ENCODE results near the gene UBQLN3.

Gene UBQLN3

GRCh38 chr11:5546457-5546856, 36.7 kb upstream of the UBQLN3 start:
- TF ChIP-seq CTCF (IDR thresholded peaks at IDR 0.05; ENCODE audit: insufficient read depth, low read depth, low read length, missing control alignments): no peak
- no peak overlapping the region for H3K4me3 ChIP-seq (ENCODE audit: low read length)
- DNase-seq (ENCODE audit: low read depth): no peak

- DNase-seq (ENCODE audit: low read depth): no peak
- TF ChIP-seq CTCF (IDR thresholded peaks at IDR 0.05; ENCODE audit: insufficient read depth, low read depth, low read length, missing control alignments): no peak
- H3K4me3 ChIP-seq (ENCODE audit: low read length): no peak overlapping the region
Observed at GRCh38 chr11:5541427-5541826, 31.7 kb upstream of the UBQLN3 start.

- no peak overlapping the region for H3K4me3 ChIP-seq (ENCODE audit: low read length)
- TF ChIP-seq CTCF (IDR thresholded peaks at IDR 0.05; ENCODE audit: insufficient read depth, low read depth, low read length, missing control alignments): no peak
- DNase-seq (ENCODE audit: low read depth): no peak
Observed at GRCh38 chr11:5536482-5536881, 26.7 kb upstream of the UBQLN3 start.

GRCh38 chr11:5534046-5534445, 24.3 kb upstream of the UBQLN3 start:
- TF ChIP-seq CTCF (IDR thresholded peaks at IDR 0.05; ENCODE audit: insufficient read depth, low read depth, low read length, missing control alignments): no peak
- no peak for DNase-seq (ENCODE audit: low read depth)
- H3K4me3 ChIP-seq (ENCODE audit: low read length): no peak overlapping the region

- no peak for DNase-seq (ENCODE audit: low read depth)
- no peak for TF ChIP-seq CTCF (IDR thresholded peaks at IDR 0.05; ENCODE audit: insufficient read depth, low read depth, low read length, missing control alignments)
- no peak overlapping the region for H3K4me3 ChIP-seq (ENCODE audit: low read length)
Observed at GRCh38 chr11:5531053-5531831, 21.5 kb upstream of the UBQLN3 start.

GRCh38 chr11:5528495-5528894, 18.7 kb upstream of the UBQLN3 start:
- no peak for TF ChIP-seq CTCF (IDR thresholded peaks at IDR 0.05; ENCODE audit: insufficient read depth, low read depth, low read length, missing control alignments)
- no peak for DNase-seq (ENCODE audit: low read depth)
- no peak overlapping the region for H3K4me3 ChIP-seq (ENCODE audit: low read length)

- no peak overlapping the region for H3K4me3 ChIP-seq (ENCODE audit: low read length)
- DNase-seq (ENCODE audit: low read depth): no peak
- TF ChIP-seq CTCF (IDR thresholded peaks at IDR 0.05; ENCODE audit: insufficient read depth, low read depth, low read length, missing control alignments): no peak
Observed at GRCh38 chr11:5527716-5528115, 18.0 kb upstream of the UBQLN3 start.

Data from epithelial cell of esophagus (primary cell).